Nephron (organoid): ENCODE results near the gene MEST.
A peak's percentile ranks its signal among the peaks of the same experiment; 100 is the strongest.

Experiments
- H3K27ac Mint-ChIP-seq, 3 experiments: 2 replicates each; pipeline ENCODE4 v1.8.0; 2020; ENCODE audit warnings: mixed read lengths in 3 of 3, mild to moderate bottlenecking in 2 of 3, moderate library complexity in 1 of 3
- H3K27me3 Mint-ChIP-seq: 2 replicates; pipeline ENCODE4 v1.8.0; 2021; ENCODE audit warnings: low read depth, mild to moderate bottlenecking, moderate library complexity, mixed read lengths
- H3K36me3 Mint-ChIP-seq: 2 replicates; pipeline ENCODE4 v1.8.0; 2020; ENCODE audit warnings: low read depth, mixed read lengths
- H3K4me1 Mint-ChIP-seq: 2 replicates; pipeline ENCODE4 v1.8.0; 2020; ENCODE audit warnings: mixed read lengths
- H3K4me3 Mint-ChIP-seq, 3 experiments: 2 replicates each; pipeline ENCODE4 v1.8.0; 2020; ENCODE audit warnings: mild to moderate bottlenecking in 3 of 3, mixed read lengths in 3 of 3, moderate library complexity in 2 of 3
- H3K9me3 Mint-ChIP-seq: 2 replicates; pipeline ENCODE4 v1.8.0; 2020; ENCODE audit warnings: mixed read lengths
- CTCF ChIP-seq, 3 experiments: fragments of 200-600 bp; sonication (generic); IDR thresholded peaks; one replicate each; pipeline ENCODE4 v1.5.0; 2021; ENCODE audit warnings: antibody characterized with exemption in 3 of 3; ENCODE audit not compliant: unreplicated experiment in 3 of 3

Gene MEST

GRCh38 chr7:130479716-130480400, 12.0 kb upstream of the MEST start:
- Mint-ChIP-seq H3K4me1 (peaks cover 51% of the 10 kb centered on the region), H3K36me3 (peaks cover 3% of the 10 kb centered on the region), H3K27ac (peak overlapping the region in 1 of 3 experiments; percentile 43), H3K4me3 (no peak overlapping the region), H3K27me3 (no peaks in the 10 kb centered on the region), H3K9me3 (peaks cover 10% of the 10 kb centered on the region)
- TF ChIP-seq CTCF (IDR thresholded peaks at IDR 0.05; ENCODE audit: unreplicated experiment in 3 of 3) = no peak

GRCh38 chr7:130481898-130482297, 10.0 kb upstream of the MEST start:
- Mint-ChIP-seq H3K27me3 (no peaks in the 10 kb centered on the region), H3K9me3 (peaks cover 10% of the 10 kb centered on the region)

GRCh38 chr7:130483031-130483430, 8.9 kb upstream of the MEST start:
- Mint-ChIP-seq H3K9me3 (peaks cover 8% of the 10 kb centered on the region), H3K27ac (peak overlapping the region; percentile 53 to 99 (median 96)), H3K4me3 (no peak overlapping the region), H3K4me1 (peaks cover 55% of the 10 kb centered on the region), H3K36me3 (peaks cover 3% of the 10 kb centered on the region), H3K27me3 (no peaks in the 10 kb centered on the region)
- no peak for TF ChIP-seq CTCF (IDR thresholded peaks at IDR 0.05; ENCODE audit: unreplicated experiment in 3 of 3)

More at GRCh38 chr7:130481898-130482297, 10.0 kb upstream of the MEST start:
- Mint-ChIP-seq H3K36me3 (peaks cover 3% of the 10 kb centered on the region), H3K4me1 (peaks cover 48% of the 10 kb centered on the region), H3K27ac (peak overlapping the region; percentile 53 to 99 (median 96)), H3K4me3 (peak overlapping the region in 1 of 3 experiments; percentile 42)
- TF ChIP-seq CTCF (IDR thresholded peaks at IDR 0.05; ENCODE audit: unreplicated experiment in 3 of 3) = no peak

DNA sequence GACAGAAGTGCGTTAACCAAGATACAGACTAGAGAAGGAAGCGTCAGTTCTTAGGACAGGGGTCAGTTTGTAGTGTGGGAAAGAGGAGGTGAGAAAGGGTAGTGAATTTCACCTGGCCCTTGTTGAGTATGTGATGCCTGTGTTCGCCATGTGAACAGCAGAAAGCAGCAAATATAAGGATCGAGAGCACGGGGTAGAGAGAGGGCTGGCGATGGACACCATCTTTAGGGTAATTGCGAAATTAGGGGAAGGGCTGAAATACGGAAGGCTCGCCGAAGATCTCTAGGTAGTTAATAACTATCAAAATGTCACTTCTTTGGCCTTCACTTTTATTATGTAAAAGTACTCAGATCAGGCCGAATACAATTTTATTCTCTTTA, 6.2 kb upstream of the MEST start:
- no peak for TF ChIP-seq CTCF (IDR thresholded peaks at IDR 0.05; ENCODE audit: unreplicated experiment in 3 of 3)
- Mint-ChIP-seq H3K9me3 (no peaks in the 10 kb centered on the region), H3K36me3 (no peaks in the 10 kb centered on the region), H3K27me3 (no peaks in the 10 kb centered on the region), H3K4me3 (peak overlapping the region; percentile 67 to 80 (median 79)), H3K27ac (peak overlapping the region; percentile 90 to 99 (median 98)), H3K4me1 (peaks cover 81% of the 10 kb centered on the region)

GRCh38 chr7:130486114-130486953, 5.6 kb upstream of the MEST start:
- Mint-ChIP-seq H3K4me1 (peaks cover 85% of the 10 kb centered on the region), H3K9me3 (no peaks in the 10 kb centered on the region), H3K27ac (peak overlapping the region; percentile 98 to 100 (median 99)), H3K36me3 (no peaks in the 10 kb centered on the region), H3K4me3 (peak overlapping the region; percentile 71 to 80 (median 79)), H3K27me3 (no peaks in the 10 kb centered on the region)
- peak; percentile 52 to 73 (median 61) for TF ChIP-seq CTCF (IDR thresholded peaks at IDR 0.05; ENCODE audit: unreplicated experiment in 3 of 3)
